K562 (cell line): ENCODE results near the gene MECR. TPM values are rescaled to one million over a fixed set of nuclear protein-coding genes. Genes with fewer than 3 reads are reported as not detected.

ENCODE experiments used
- ATAC-seq: fragments of 200-7000 bp; cut with Tn5 transposase; 3 replicates; pipeline ENCODE4 v1.9.1; 2020; ENCODE audit warnings: moderate library complexity
- BruUV-seq: library from RNA; stranded (reverse); fragments of 400-500 nt; replicated peaks from 2 replicates; lab custom pipeline; 2021; lab: Mats Ljungman, UMichigan
- CTCF ChIA-PET: fragments of 300-600 bp; formaldehyde crosslinking; extraction: SDS; loops from one replicate; lab custom pipeline; 2021; ENCODE audit warnings: low intra/inter-chr PET ratio; lab: Yijun Ruan, JAX
- POLR2A ChIA-PET: fragments of 300-600, 350-650 bp; sonication (Branson Sonifier 250); formaldehyde crosslinking; extraction: SDS; loops from one replicate; lab custom pipeline; 2021; ENCODE audit warnings: antibody characterized with exemption, inconsistent platforms; lab: Yijun Ruan, JAX
- DNase-seq, 4 experiments: peaks; one replicate each; pipeline versions ENCODE4 v3.0.0 to v3.0.0-alpha.2; 2011 to 2018; ENCODE audit warnings: low spot score in 3 of 4, mixed read lengths in 3 of 4; ENCODE audit errors: extremely low read depth in 1 of 4
- FAIRE-seq: peaks from 2 replicates; lab custom pipeline; 2011; peaks lifted over from hg19 to GRCh38; lab: Jason Lieb, UNC
- H2AFZ ChIP-seq: 2 replicates; pipeline ENCODE4 v1.6.0; 2011; ENCODE audit warnings: low read depth, low read length, control low read depth, inconsistent platforms
- H3K27ac ChIP-seq: fragments of 200-600 bp; 3 replicates; pipeline ENCODE4 v1.8.0; 2011; ENCODE audit warnings: low read depth, mild to moderate bottlenecking, control low read depth, inconsistent platforms, low read length, moderate library complexity, mixed read lengths; ENCODE audit errors: extremely low read depth
- H3K27me3 ChIP-seq, 2 experiments: fragments of 300-600 bp in 1 of 2; 2 replicates in 1 of 2; 3 replicates in 1 of 2; pipeline versions ENCODE4 v1.6.0 to v1.8.0; 2011; ENCODE audit warnings: inconsistent platforms in 2 of 2, low read length in 2 of 2, mild to moderate bottlenecking in 1 of 2, mixed read lengths in 1 of 2, moderate library complexity in 1 of 2; ENCODE audit not compliant: control insufficient read depth in 2 of 2, insufficient read depth in 2 of 2
- H3K36me3 ChIP-seq: fragments of 300-600 bp; 3 replicates; pipeline ENCODE4 v1.8.0; 2011; ENCODE audit warnings: mild to moderate bottlenecking, low read length, inconsistent platforms; ENCODE audit not compliant: control insufficient read depth, insufficient read depth
- H3K4me1 ChIP-seq, 2 experiments: fragments of 200-600 bp in 1 of 2; replicated peaks in 1 of 2; 2 replicates in 1 of 2; 3 replicates in 1 of 2; pipeline versions ENCODE4 v1.5.1 to v1.8.0; 2011; ENCODE audit warnings: inconsistent platforms in 2 of 2, low read length in 2 of 2, mild to moderate bottlenecking in 1 of 2, mixed read lengths in 1 of 2, moderate library complexity in 1 of 2; ENCODE audit not compliant: control insufficient read depth in 2 of 2, insufficient read depth in 2 of 2
- H3K4me2 ChIP-seq: 2 replicates; pipeline ENCODE4 v1.6.1; 2011; ENCODE audit warnings: low read length, control low read depth, inconsistent platforms, mixed read lengths; ENCODE audit not compliant: insufficient read depth
- H3K4me3 ChIP-seq: fragments of 200-600 bp; sonication (generic), shearing (Covaris generic); 2 replicates; pipeline ENCODE4 v1.5.1; 2016; ENCODE audit warnings: control low read depth, inconsistent platforms
- H3K79me2 ChIP-seq: fragments of 200-600 bp; 3 replicates; pipeline ENCODE4 v1.8.0; 2011; ENCODE audit warnings: low read length, inconsistent platforms; ENCODE audit not compliant: control insufficient read depth, insufficient read depth
- H3K9ac ChIP-seq, 2 experiments: 2 replicates each; pipeline versions ENCODE4 v1.6.0 to v1.6.1; 2011; ENCODE audit warnings: low read depth in 2 of 2, low read length in 2 of 2, control low read depth in 1 of 2, inconsistent platforms in 1 of 2, mild to moderate bottlenecking in 1 of 2, mixed read lengths in 1 of 2; ENCODE audit not compliant: insufficient read depth in 1 of 2
- H3K9me1 ChIP-seq: one replicate; pipeline ENCODE4 v1.6.0; 2011; ENCODE audit warnings: inconsistent platforms, mild to moderate bottlenecking, low read length, moderate library complexity; ENCODE audit not compliant: control insufficient read depth, insufficient read depth
- H3K9me3 ChIP-seq: replicated peaks from 2 replicates; pipeline ENCODE4 v1.5.1; 2011; ENCODE audit warnings: low read depth, low read length, inconsistent platforms; ENCODE audit not compliant: control insufficient read depth, insufficient read depth
- H4K20me1 ChIP-seq: replicated peaks from 2 replicates; pipeline ENCODE4 v1.6.1; 2011; ENCODE audit warnings: low read length, inconsistent platforms, mixed read lengths; ENCODE audit not compliant: control insufficient read depth, insufficient read depth
- ASH1L ChIP-seq: fragments of 450-650 bp; IDR thresholded peaks from 2 replicates; pipeline ENCODE4 v1.6.1; 2018; ENCODE audit warnings: borderline replicate concordance, mild to moderate bottlenecking, low read depth; ENCODE audit not compliant: partially characterized antibody
- ATF7 ChIP-seq: fragments of 450-650 bp; IDR thresholded peaks from 2 replicates; pipeline ENCODE4 v1.7.1; 2014; ENCODE audit warnings: mild to moderate bottlenecking, moderate library complexity
- GABPB2 ChIP-seq: fragments of 250-450 bp; sonication (Bioruptor Pico); conservative IDR thresholded peaks from 2 replicates; pipeline ENCODE4 v1.5.1; 2021; ENCODE audit warnings: mild to moderate bottlenecking
- HNRNPLL ChIP-seq: fragments of 200-400 bp; formaldehyde crosslinking; IDR thresholded peaks from 2 replicates; pipeline ENCODE4 v1.6.1; 2017; ENCODE audit warnings: low read length, low read depth, mild to moderate bottlenecking; ENCODE audit not compliant: poor library complexity, severe bottlenecking
- MAX ChIP-seq: sonication (generic); formaldehyde crosslinking; IDR thresholded peaks from 2 replicates; pipeline ENCODE4 v1.9.0; 2022; ENCODE audit warnings: mild to moderate bottlenecking, missing genetic modification reagents
- MLX ChIP-seq, 2 experiments: fragments of 450-650 bp in 1 of 2; sonication (generic) in 1 of 2; formaldehyde crosslinking; conservative IDR thresholded peaks; 2 replicates each; pipeline versions ENCODE4 v1.4.0 to v1.8.1; 2020 to 2022; ENCODE audit warnings: mild to moderate bottlenecking in 1 of 2, missing genetic modification reagents in 1 of 2
- MYC ChIP-seq, 2 experiments: fragments of 250-450 bp in 1 of 2; sonication (Bioruptor Pico) in 1 of 2; IDR thresholded peaks; 2 replicates each; pipeline versions ENCODE4 v1.5.1 to v1.6.1; 2012 to 2021; ENCODE audit warnings: low read depth in 2 of 2, borderline replicate concordance in 1 of 2, improper control_type of control experiment in 1 of 2, low read length in 1 of 2, mild to moderate bottlenecking in 1 of 2, moderate library complexity in 1 of 2
- RBFOX2 ChIP-seq: fragments of 200-400 bp; formaldehyde crosslinking; IDR thresholded peaks from 2 replicates; pipeline ENCODE4 v1.6.1; 2017; ENCODE audit warnings: low read depth, mild to moderate bottlenecking, low read length, moderate library complexity
- ZBTB26 ChIP-seq: fragments of 450-650 bp; formaldehyde crosslinking; IDR thresholded peaks from 2 replicates; pipeline ENCODE4 v1.4.0; 2022; ENCODE audit warnings: missing genetic modification characterization
- ZFP1 ChIP-seq: fragments of 450-650 bp; formaldehyde crosslinking; IDR thresholded peaks from 2 replicates; pipeline ENCODE4 v1.4.0; 2020; ENCODE audit warnings: mild to moderate bottlenecking, mixed read lengths
- ZNF134 ChIP-seq: fragments of 250-450 bp; sonication (Bioruptor Pico); conservative IDR thresholded peaks from 2 replicates; pipeline ENCODE4 v1.4.0; 2020
- ZNF253 ChIP-seq: fragments of 250-450 bp; sonication (Bioruptor Pico); conservative IDR thresholded peaks from 2 replicates; pipeline ENCODE4 v1.6.1; 2021; ENCODE audit warnings: mild to moderate bottlenecking
- ZNF644 ChIP-seq: fragments of 200-800 bp; sonication (Bioruptor generic); IDR thresholded peaks from 2 replicates; pipeline ENCODE4 v1.6.1; 2016; ENCODE audit warnings: low read depth, missing genetic modification characterization, missing compliant biosample characterization
- ZNF717 ChIP-seq: fragments of 250-450 bp; sonication (Bioruptor Pico); IDR thresholded peaks from 2 replicates; pipeline ENCODE4 v1.5.0; 2021
- WGBS: fragments of 100-300 bp; shearing (Covaris generic); methylation state at CpG from one replicate; pipeline ENCODE4 v1.1.6; 2016; ENCODE audit warnings: low coverage, mixed read lengths; ENCODE audit not compliant: insufficient coverage; ENCODE audit errors: missing lambda C conversion rate; 5-methylcytosine and 5-hydroxymethylcytosine counted together
- in situ Hi-C: fragments of 300-500 bp; cut with MboI; formaldehyde crosslinking; loops from 4 replicates; pipeline ENCODE4 v1.15.0; 2018; ENCODE audit warnings: inconsistent platforms, mixed read lengths
- intact Hi-C: fragments of 100-400 bp; cut with micrococcal nuclease; formaldehyde crosslinking; loops from 2 replicates; pipeline ENCODE4 v1.14.2; 2022
- polyA plus RNA-seq, 8 experiments: library from polyadenylated mRNA; depleted of rRNA in 4 of 8; stranded (reverse) in 5 of 8; unstranded in 3 of 8; fragments of >200 nt; fragmentation: Nextera tagmentation in 2 of 8; fragmentation: Illumina TruSeq in 1 of 8; extraction: Ambion mirVana in 2 of 8; extraction: Trizol in 1 of 8; gene quantifications; 2 replicates each; pipeline versions ENCODE4 v1.2.1 to v1.2.3, GENCODE V29; 2011 to 2014; ENCODE audit warnings: inconsistent platforms in 1 of 8, missing spikeins in 1 of 8
- total RNA-seq, 7 experiments: library from RNA; depleted of rRNA in 6 of 7; stranded (reverse); fragments of >200 nt in 6 of 7; fragmentation: Illumina TruSeq in 2 of 7; extraction: Trizol in 2 of 7; gene quantifications; 2 replicates each; pipeline versions ENCODE4 v1.2.1 to v1.2.3, GENCODE V29; 2011 to 2021; ENCODE audit warnings: low replicate concordance in 1 of 7
- TF ChIP-seq, protein P1 (sequence below): sonication (generic); formaldehyde crosslinking; IDR thresholded peaks from 2 replicates; pipeline ENCODE4 v1.8.0; 2022; ENCODE audit warnings: mild to moderate bottlenecking, missing genetic modification reagents

Gene MECR
- total and polyA plus RNA-seq, 9 of the 15 experiments (the other 6 are each of a cell fraction or from before 2014, with no cell fraction given): 10.4 to 58.6 (median 42.9) TPM

GRCh38 chr1:29208442-29208841 lies 22.3 kb downstream of the MECR start (continued):
- TF ChIP-seq ZNF717 (CRISPR knock-in tag) (no peak), ZNF134 (CRISPR knock-in tag) (no peak), ZNF644 (tag) (no peak), RBFOX2 (no peak), ATF7 (peak; percentile 19; the same call in 1 of the 2 replicates)

- intact Hi-C loops: loop anchor here (1.0 to 5.0 kb wide), 6 partner anchors 21 to 555 kb away; partner anchors contain the start of genes RNU11 and SRSF4
- H3K4me2 ChIP-seq: peak overlapping the region; percentile 57
- TF ChIP-seq, protein P1, sequence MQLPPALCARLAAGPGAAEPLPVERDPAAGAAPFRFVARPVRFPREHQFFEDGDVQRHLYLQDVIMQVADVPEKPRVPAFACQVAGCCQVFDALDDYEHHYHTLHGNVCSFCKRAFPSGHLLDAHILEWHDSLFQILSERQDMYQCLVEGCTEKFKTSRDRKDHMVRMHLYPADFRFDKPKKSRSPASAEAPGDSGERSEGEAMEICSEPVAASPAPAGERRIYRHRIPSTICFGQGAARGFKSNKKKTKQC (CRISPR knock-in tag): no peak
- peak; percentile 71 for TF ChIP-seq MYC (IDR thresholded peaks at IDR 0.05; ENCODE audit: low read depth, low read length)
- no peak for TF ChIP-seq MYC (CRISPR knock-in tag; IDR thresholded peaks at IDR 0.05; ENCODE audit: borderline replicate concordance, low read depth)
- 0 out of 2 replicates have a peak, but pooled peaks have one; percentile 28 for TF ChIP-seq GABPB2
- no peak for TF ChIP-seq MLX (CRISPR knock-in tag; conservative IDR thresholded peaks at IDR 0.05)
- TF ChIP-seq ASH1L: no peak
- peak; percentile 27; the same call in 1 of the 2 replicates for TF ChIP-seq MAX (CRISPR knock-in tag)
- TF ChIP-seq HNRNPLL: no peak
- no peak for TF ChIP-seq ZNF253 (CRISPR knock-in tag)
- no peak; the same call in 1 of the 2 replicates for TF ChIP-seq ZBTB26 (CRISPR knock-in tag)
- no peak for TF ChIP-seq ZFP1
- TF ChIP-seq RBFOX2: no peak
Measured at GRCh38 chr1:29202584-29203340, 28.0 kb downstream of the MECR start.

More at GRCh38 chr1:29202584-29203340, 28.0 kb downstream of the MECR start:
- Histone ChIP-seq H3K27me3 (no peaks in the 10 kb centered on the region), H4K20me1 (no peaks in the 10 kb centered on the region), H3K9me3 (no peaks in the 10 kb centered on the region), H3K4me3 (no peak overlapping the region), H3K36me3 (peaks cover 86% of the 10 kb centered on the region), H2AFZ (peak overlapping the region; percentile 37; the same call in 1 of the 2 replicates), H3K4me1 (peaks cover 22 to 27% of the 10 kb centered on the region in 2 experiments), H3K79me2 (no peaks in the 10 kb centered on the region), H3K9me1 (no peaks in the 10 kb centered on the region), H3K9ac (peak overlapping the region; percentile 4 to 55; a peak in 3 of 4 replicates), H3K27ac (peak overlapping the region; percentile 78)
- CTCF ChIA-PET: interaction anchor here (1.1 to 3.8 kb wide), 5 partner anchors 19 to 1505 kb away, joined by 3 to 35 read pairs (median 9); partner anchors contain the start of gene SRSF4
- POLR2A ChIA-PET: interaction anchor here (0.6 to 2.7 kb wide), 19 partner anchors 12 to 554 kb away, joined by 3 to 21 read pairs (median 4); partner anchors contain the start of genes RNU11 and SRSF4
- peak; percentile 95 to 99 (median 96) for DNase-seq
- FAIRE-seq: peak; percentile 100
- no TSS peak for BruUV-seq
- in situ Hi-C loops: loop anchor here (5.0 kb wide), 1 partner anchor 165 kb away; no protein-coding TSS in a partner anchor
- peak; percentile 99 for ATAC-seq
- WGBS: 11% methylated on average over 14 of the region's 14 CpGs
